ENCODE measurements around the gene KRT71. TPM values are rescaled to one million over a fixed set of nuclear protein-coding genes. Genes with fewer than 3 reads are reported as not detected.

Gene KRT71
- total RNA-seq, 1 experiment from 2014 or later = not detected

DNA sequence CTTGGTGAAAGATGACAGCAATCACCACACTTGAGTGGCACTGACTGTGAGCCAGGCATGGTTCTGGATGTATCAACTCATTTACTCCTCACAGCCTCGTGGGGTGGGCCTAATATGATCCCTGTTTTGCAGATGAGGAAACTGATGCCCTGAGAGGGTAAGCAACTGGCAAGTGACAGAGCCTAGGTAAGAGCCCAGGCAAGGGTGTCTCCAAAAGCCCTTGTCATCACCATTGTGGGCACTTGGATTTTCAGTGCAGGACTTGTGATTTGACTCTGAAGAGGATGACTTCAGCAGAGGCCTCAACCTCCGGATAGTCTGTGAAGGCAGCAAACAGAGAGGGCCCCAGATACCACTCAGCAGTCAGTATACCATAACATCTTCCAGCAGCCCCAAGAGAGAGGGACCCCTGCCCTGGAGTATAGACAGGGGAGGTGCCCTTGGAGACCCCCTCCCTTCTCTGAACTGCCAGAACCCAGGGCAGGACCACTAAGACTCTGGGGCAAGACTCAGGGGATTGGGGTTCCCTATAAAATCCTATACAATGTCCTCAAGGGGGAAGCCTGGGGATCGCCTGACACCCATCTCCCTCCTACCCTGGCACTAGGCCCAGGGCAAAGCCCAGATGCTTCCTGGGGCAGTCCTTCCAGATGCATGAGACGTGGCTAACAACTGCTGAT lies 25.7 kb downstream of the KRT71 start:
- Histone ChIP-seq H3K9ac (ENCODE audit: low read length) (no peak overlapping the region), H3K4me3 (replicated peaks in 1 of 2; ENCODE audit: low read depth in 1 of 2, low read length in 2 of 2) (no peak overlapping the region), H3K9me3 (ENCODE audit: control insufficient read depth in 1 of 2, insufficient read depth in 1 of 2, low read depth in 1 of 2, low read length in 2 of 2) (no peaks in the 10 kb centered on the region), H3K27me3 (ENCODE audit: insufficient read depth, low read length) (no peaks in the 10 kb centered on the region), H3K4me1 (ENCODE audit: control insufficient read depth in 1 of 2, insufficient read depth in 2 of 2, low read length in 2 of 2) (peaks cover 16 to 38% of the 10 kb centered on the region in 2 experiments), H4K20me1 (ENCODE audit: insufficient read depth) (no peaks in the 10 kb centered on the region), H3K27ac (ENCODE audit: low read depth, low read length) (no peak overlapping the region), H2AFZ (ENCODE audit: low read depth, low read length, poor library complexity, severe bottlenecking) (no peak overlapping the region), H3K4me2 (ENCODE audit: low read length) (no peak overlapping the region), H3K36me3 (ENCODE audit: control insufficient read depth in 1 of 2, insufficient read depth in 2 of 2, low read length in 2 of 2) (no peaks in the 10 kb centered on the region), H3K9me2 (ENCODE audit: insufficient read depth) (no peaks in the 10 kb centered on the region), H3K79me2 (ENCODE audit: insufficient read depth, low read length) (no peaks in the 10 kb centered on the region)
- RAD21 ChIA-PET (ENCODE audit: low non-redundant PET in 1 of 2, low total read pairs in 2 of 2, uncharacterized antibody in 2 of 2, unreplicated experiment in 2 of 2) = no interaction called here
- POLR2A ChIA-PET = no interaction called here
- CTCF ChIA-PET = no interaction called here
- ATAC-seq = no peak
- intact Hi-C loops (cut with micrococcal nuclease) = no loop called here
- DNase-seq (ENCODE audit: low read depth, low spot score) = no peak
- TF ChIP-seq TCF7L2 (IDR thresholded peaks at IDR 0.05; ENCODE audit: borderline replicate concordance, extremely low read depth, insufficient read depth, insufficient read length) = no peak
- no peak for TF ChIP-seq ELF1 (IDR thresholded peaks at IDR 0.05; ENCODE audit: borderline replicate concordance, low read depth)
- TF ChIP-seq, protein P1, sequence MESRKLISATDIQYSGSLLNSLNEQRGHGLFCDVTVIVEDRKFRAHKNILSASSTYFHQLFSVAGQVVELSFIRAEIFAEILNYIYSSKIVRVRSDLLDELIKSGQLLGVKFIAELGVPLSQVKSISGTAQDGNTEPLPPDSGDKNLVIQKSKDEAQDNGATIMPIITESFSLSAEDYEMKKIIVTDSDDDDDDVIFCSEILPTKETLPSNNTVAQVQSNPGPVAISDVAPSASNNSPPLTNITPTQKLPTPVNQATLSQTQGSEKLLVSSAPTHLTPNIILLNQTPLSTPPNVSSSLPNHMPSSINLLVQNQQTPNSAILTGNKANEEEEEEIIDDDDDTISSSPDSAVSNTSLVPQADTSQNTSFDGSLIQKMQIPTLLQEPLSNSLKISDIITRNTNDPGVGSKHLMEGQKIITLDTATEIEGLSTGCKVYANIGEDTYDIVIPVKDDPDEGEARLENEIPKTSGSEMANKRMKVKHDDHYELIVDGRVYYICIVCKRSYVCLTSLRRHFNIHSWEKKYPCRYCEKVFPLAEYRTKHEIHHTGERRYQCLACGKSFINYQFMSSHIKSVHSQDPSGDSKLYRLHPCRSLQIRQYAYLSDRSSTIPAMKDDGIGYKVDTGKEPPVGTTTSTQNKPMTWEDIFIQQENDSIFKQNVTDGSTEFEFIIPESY (IDR thresholded peaks at IDR 0.05; ENCODE audit: extremely low read depth, insufficient replicate concordance, low read length) = no peak
- TF ChIP-seq RAD21 (IDR thresholded peaks at IDR 0.05; ENCODE audit: low read depth) = no peak
- TF ChIP-seq SIN3A (IDR thresholded peaks at IDR 0.05; ENCODE audit: low read depth) = no peak
- TF ChIP-seq, protein P2, sequence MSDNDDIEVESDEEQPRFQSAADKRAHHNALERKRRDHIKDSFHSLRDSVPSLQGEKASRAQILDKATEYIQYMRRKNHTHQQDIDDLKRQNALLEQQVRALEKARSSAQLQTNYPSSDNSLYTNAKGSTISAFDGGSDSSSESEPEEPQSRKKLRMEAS (IDR thresholded peaks at IDR 0.05) = no peak
- TF ChIP-seq CBX3 (IDR thresholded peaks at IDR 0.05; ENCODE audit: low read depth) = no peak
- TF ChIP-seq, protein P3, sequence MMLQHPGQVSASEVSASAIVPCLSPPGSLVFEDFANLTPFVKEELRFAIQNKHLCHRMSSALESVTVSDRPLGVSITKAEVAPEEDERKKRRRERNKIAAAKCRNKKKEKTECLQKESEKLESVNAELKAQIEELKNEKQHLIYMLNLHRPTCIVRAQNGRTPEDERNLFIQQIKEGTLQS (IDR thresholded peaks at IDR 0.05) = no peak
- TF ChIP-seq YY1 (IDR thresholded peaks at IDR 0.05; ENCODE audit: extremely low read depth, insufficient replicate concordance, low read depth, low read length) = no peak
- BruUV-seq (replicated peaks) = no TSS peak
